ENCODE data around the gene OSBPL2. TPM values are rescaled to one million over a fixed set of nuclear protein-coding genes. Genes with fewer than 3 reads are reported as not detected.

Gene OSBPL2
- total and polyA plus RNA-seq, 2 donors (not counting 1 experiment from before 2014, with no cell fraction given), result 13.3 to 27.9 TPM

DNA sequence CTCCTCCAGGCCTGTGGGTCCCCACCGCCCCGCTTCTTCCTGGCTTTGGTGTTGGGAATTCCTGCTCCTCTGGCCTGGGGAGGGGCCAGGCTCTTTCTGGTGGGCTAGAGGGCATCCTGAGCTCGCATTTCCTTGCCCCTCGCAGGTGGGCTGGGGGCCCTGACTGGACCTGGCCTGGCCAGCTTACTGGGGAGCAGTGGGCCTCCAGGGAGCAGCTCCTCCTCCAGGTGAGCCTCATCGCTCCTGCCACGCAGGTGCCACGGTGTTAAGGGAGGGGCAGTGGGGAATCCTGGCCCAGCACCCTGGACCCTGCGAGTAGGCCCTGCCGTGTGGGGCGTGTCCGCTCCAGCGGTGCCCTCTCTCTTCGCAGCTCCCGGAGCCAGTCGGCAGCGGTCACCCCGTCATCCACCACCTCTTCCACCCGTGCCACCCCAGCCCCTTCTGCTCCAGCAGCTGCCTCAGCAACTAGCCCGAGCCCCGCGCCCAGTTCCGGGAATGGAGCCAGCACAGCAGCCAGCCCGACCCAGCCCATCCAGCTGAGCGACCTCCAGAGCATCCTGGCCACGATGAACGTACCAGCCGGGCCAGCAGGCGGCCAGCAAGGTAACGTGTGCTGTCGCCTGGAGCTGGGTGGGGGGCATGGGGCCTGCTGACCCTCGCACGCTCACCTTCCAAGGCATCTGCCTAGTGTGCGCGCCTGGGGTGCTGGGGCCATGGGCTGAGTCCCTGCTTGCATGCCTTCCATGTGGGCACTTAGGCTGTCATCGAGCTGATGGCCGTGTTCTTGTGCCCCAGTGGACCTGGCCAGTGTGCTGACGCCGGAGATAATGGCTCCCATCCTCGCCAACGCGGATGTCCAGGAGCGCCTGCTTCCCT is 69.1 kb downstream of the OSBPL2 start:
- no peak overlapping the region for H3K4me3 ChIP-seq (replicated peaks in 1 of 4; ENCODE audit: control extremely low read depth in 1 of 4, insufficient read depth in 1 of 4, low read depth in 3 of 4, low read length in 4 of 4)
- no peaks in the 10 kb centered on the region for H3K27me3 ChIP-seq (ENCODE audit: control insufficient read depth, insufficient read depth, low read length)
- H3K79me2 ChIP-seq (ENCODE audit: control insufficient read depth, insufficient read depth, low read length), result peaks cover 37% of the 10 kb centered on the region
- peak in 1 of 2 donors; percentile 15 for DNase-seq (ENCODE audit: low read depth in 2 of 2)
- H3K27ac ChIP-seq (ENCODE audit: insufficient read depth, low read length), result no peak overlapping the region
- H2AFZ ChIP-seq (ENCODE audit: low read length), result no peak overlapping the region
- no peak overlapping the region for H3K9ac ChIP-seq (ENCODE audit: insufficient read depth, low read length)
- H4K20me1 ChIP-seq (ENCODE audit: control insufficient read depth, extremely low read depth, insufficient read depth, low read length), result peaks cover 3% of the 10 kb centered on the region
- H3K4me1 ChIP-seq (ENCODE audit: control insufficient read depth, extremely low read depth, insufficient read depth, low read length), result peaks cover 4% of the 10 kb centered on the region
- peaks cover 46% of the 10 kb centered on the region for H3K36me3 ChIP-seq (ENCODE audit: control insufficient read depth, insufficient read depth, low read length)
- TF ChIP-seq EZH2 (IDR thresholded peaks at IDR 0.05; ENCODE audit: low read length, missing control alignments) (no peak), CTCF (conservative IDR thresholded peaks at IDR 0.05 in 1 of 2, IDR thresholded peaks at IDR 0.05 in 1 of 2; ENCODE audit: low read depth in 1 of 2, low read length in 2 of 2) (no peak)
- H3K4me2 ChIP-seq (ENCODE audit: extremely low read depth, insufficient read depth, low read length), result no peak overlapping the region
- no peaks in the 10 kb centered on the region for H3K9me3 ChIP-seq (ENCODE audit: control insufficient read depth, insufficient read depth, low read depth, low read length)

GRCh38 chr20:62308102-62308822 is 69.9 kb downstream of the OSBPL2 start:
- Histone ChIP-seq H3K4me1 (ENCODE audit: control insufficient read depth, extremely low read depth, insufficient read depth, low read length) (peaks cover 4% of the 10 kb centered on the region), H3K9me3 (ENCODE audit: control insufficient read depth, insufficient read depth, low read depth, low read length) (no peaks in the 10 kb centered on the region), H3K9ac (ENCODE audit: insufficient read depth, low read length) (no peak overlapping the region), H2AFZ (ENCODE audit: low read length) (no peak overlapping the region), H3K27ac (ENCODE audit: insufficient read depth, low read length) (no peak overlapping the region), H3K4me3 (replicated peaks in 1 of 4; ENCODE audit: control extremely low read depth in 1 of 4, insufficient read depth in 1 of 4, low read depth in 3 of 4, low read length in 4 of 4) (no peak overlapping the region), H3K79me2 (ENCODE audit: control insufficient read depth, insufficient read depth, low read length) (peaks cover 35% of the 10 kb centered on the region), H3K27me3 (ENCODE audit: control insufficient read depth, insufficient read depth, low read length) (no peaks in the 10 kb centered on the region), H4K20me1 (ENCODE audit: control insufficient read depth, extremely low read depth, insufficient read depth, low read length) (peaks cover 3% of the 10 kb centered on the region), H3K36me3 (ENCODE audit: control insufficient read depth, insufficient read depth, low read length) (peaks cover 50% of the 10 kb centered on the region), H3K4me2 (ENCODE audit: extremely low read depth, insufficient read depth, low read length) (no peak overlapping the region)
- DNase-seq (ENCODE audit: low read depth in 2 of 2), result no peak
- TF ChIP-seq EZH2 (IDR thresholded peaks at IDR 0.05; ENCODE audit: low read length, missing control alignments) (no peak), CTCF (conservative IDR thresholded peaks at IDR 0.05 in 1 of 2, IDR thresholded peaks at IDR 0.05 in 1 of 2; ENCODE audit: low read depth in 1 of 2, low read length in 2 of 2) (no peak)

DNA sequence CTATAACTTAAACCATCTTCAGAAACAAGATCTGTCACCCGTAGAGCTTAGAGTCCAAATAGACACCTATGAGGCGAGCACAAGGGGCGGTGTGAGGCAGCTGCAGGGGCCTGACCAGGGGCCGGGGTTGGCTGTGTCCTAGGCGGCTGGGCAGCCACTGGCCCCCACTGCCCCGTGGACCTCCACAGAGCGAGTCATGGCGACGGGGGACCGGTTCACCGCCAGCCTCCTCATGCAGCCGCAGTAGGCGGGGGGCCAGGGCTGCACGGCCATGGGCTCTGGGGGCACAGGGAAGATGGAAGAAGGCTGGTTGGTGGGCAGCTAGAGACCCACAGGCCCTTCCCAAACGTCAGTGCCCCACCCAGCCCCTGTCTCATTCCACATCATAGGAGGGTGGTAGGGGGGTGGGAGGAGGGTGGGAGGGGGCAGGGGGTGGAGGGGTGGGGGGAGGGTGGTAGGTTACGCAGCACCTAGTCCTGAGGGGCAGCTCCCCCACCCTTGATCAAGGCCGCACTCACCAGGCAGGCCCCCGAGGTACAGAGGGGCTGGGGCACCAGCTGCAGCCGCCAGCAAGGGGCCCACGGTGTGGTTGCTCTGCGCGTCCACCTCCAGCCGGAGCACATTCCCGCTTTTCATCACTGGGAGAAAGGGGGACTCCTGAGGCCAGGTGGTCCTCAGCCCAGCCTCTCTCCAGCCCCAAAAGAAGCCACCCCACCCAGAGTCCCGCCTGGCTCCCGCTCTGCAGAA is 71.0 kb downstream of the OSBPL2 start:
- H3K36me3 ChIP-seq (ENCODE audit: control insufficient read depth, insufficient read depth, low read length), result peaks cover 51% of the 10 kb centered on the region
- H3K4me2 ChIP-seq (ENCODE audit: extremely low read depth, insufficient read depth, low read length), result no peak overlapping the region
- H3K9me3 ChIP-seq (ENCODE audit: control insufficient read depth, insufficient read depth, low read depth, low read length), result no peaks in the 10 kb centered on the region
- peaks cover under 1% of the 10 kb centered on the region for H3K4me1 ChIP-seq (ENCODE audit: control insufficient read depth, extremely low read depth, insufficient read depth, low read length)
- TF ChIP-seq CTCF (conservative IDR thresholded peaks at IDR 0.05 in 1 of 2, IDR thresholded peaks at IDR 0.05 in 1 of 2; ENCODE audit: low read depth in 1 of 2, low read length in 2 of 2) (no peak), EZH2 (IDR thresholded peaks at IDR 0.05; ENCODE audit: low read length, missing control alignments) (no peak)
- DNase-seq (ENCODE audit: low read depth in 2 of 2), result no peak
- no peak overlapping the region for H3K9ac ChIP-seq (ENCODE audit: insufficient read depth, low read length)
- H2AFZ ChIP-seq (ENCODE audit: low read length), result no peak overlapping the region
- H3K27ac ChIP-seq (ENCODE audit: insufficient read depth, low read length), result no peak overlapping the region
- no peaks in the 10 kb centered on the region for H3K27me3 ChIP-seq (ENCODE audit: control insufficient read depth, insufficient read depth, low read length)
- peaks cover 24% of the 10 kb centered on the region for H3K79me2 ChIP-seq (ENCODE audit: control insufficient read depth, insufficient read depth, low read length)
- peaks cover 3% of the 10 kb centered on the region for H4K20me1 ChIP-seq (ENCODE audit: control insufficient read depth, extremely low read depth, insufficient read depth, low read length)
- no peak overlapping the region for H3K4me3 ChIP-seq (replicated peaks in 1 of 4; ENCODE audit: control extremely low read depth in 1 of 4, insufficient read depth in 1 of 4, low read depth in 3 of 4, low read length in 4 of 4)
